Smooth muscle cell (in vitro differentiated cells): ENCODE results near the gene ACP7. TPM values are rescaled to one million over a fixed set of nuclear protein-coding genes. Genes with fewer than 3 reads are reported as not detected.

Source experiments
- DNase-seq: peaks from one replicate; lab custom pipeline; 2025; ENCODE audit not compliant: unreplicated experiment; lab: John Stamatoyannopoulos, UW
- H2AFZ ChIP-seq: fragments of 200-600 bp; sonication (generic); 2 replicates; pipeline ENCODE4 v1.6.0; 2016; ENCODE audit warnings: antibody characterized with exemption, low read depth, mild to moderate bottlenecking
- H3F3A ChIP-seq: fragments of 200-600 bp; sonication (generic); 2 replicates; pipeline ENCODE4 v1.6.0; 2017; ENCODE audit warnings: antibody characterized with exemption, low read depth
- H3K27ac ChIP-seq: fragments of 200-600 bp; sonication (generic); 2 replicates; pipeline ENCODE4 v1.5.1; 2016; ENCODE audit warnings: low read depth, mild to moderate bottlenecking
- H3K27me3 ChIP-seq: fragments of 200-600 bp; sonication (generic); 2 replicates; pipeline ENCODE4 v1.6.1; 2016; ENCODE audit warnings: low read depth, mild to moderate bottlenecking
- H3K36me3 ChIP-seq: fragments of 200-600 bp; sonication (generic); 2 replicates; pipeline ENCODE4 v1.5.1; 2016; ENCODE audit warnings: low read depth
- H3K4me1 ChIP-seq: fragments of 200-600 bp; sonication (generic); 2 replicates; pipeline ENCODE4 v1.5.1; 2016; ENCODE audit warnings: low read depth
- H3K4me2 ChIP-seq: fragments of 200-600 bp; sonication (generic); 2 replicates; pipeline ENCODE4 v1.6.0; 2016; ENCODE audit warnings: mild to moderate bottlenecking
- H3K4me3 ChIP-seq: fragments of 200-600 bp; sonication (generic); 2 replicates; pipeline ENCODE4 v1.5.1; 2016; ENCODE audit warnings: mild to moderate bottlenecking
- H3K79me2 ChIP-seq: fragments of 200-600 bp; sonication (generic); 2 replicates; pipeline ENCODE4 v1.6.0; 2016; ENCODE audit warnings: low read depth, mild to moderate bottlenecking
- H3K9ac ChIP-seq: fragments of 200-600 bp; sonication (generic); 2 replicates; pipeline ENCODE4 v1.6.0; 2016; ENCODE audit warnings: low read depth
- H3K9me3 ChIP-seq: fragments of 200-600 bp; sonication (generic); replicated peaks from 2 replicates; pipeline ENCODE4 v1.5.1; 2016; ENCODE audit warnings: low read depth
- H4K20me1 ChIP-seq: fragments of 200-600 bp; sonication (generic); 2 replicates; pipeline ENCODE4 v1.6.0; 2016; ENCODE audit warnings: low read depth
- CTCF ChIP-seq: fragments of 200-600 bp; sonication (generic); IDR thresholded peaks from 2 replicates; pipeline ENCODE4 v1.5.1; 2017; ENCODE audit warnings: borderline replicate concordance, mild to moderate bottlenecking, antibody characterized with exemption; ENCODE audit not compliant: insufficient read depth, poor library complexity, severe bottlenecking
- WGBS: methylation state at CpG from one replicate; pipeline ENCODE4 v1.1.7; 2016; ENCODE audit warnings: low lambda C conversion rate; 5-methylcytosine and 5-hydroxymethylcytosine counted together
- polyA plus RNA-seq: library from polyadenylated mRNA; unstranded; fragments of >200 nt; fragmentation: Nextera tagmentation; extraction: Ambion mirVana; gene quantifications from 2 replicates; pipeline ENCODE4 v1.2.1, GENCODE V29; 2016
- total RNA-seq: library from RNA; depleted of rRNA; stranded (reverse); fragments of >200 nt; gene quantifications from 2 replicates; pipeline ENCODE4 v1.2.3, GENCODE V29; 2014

Gene ACP7
- total and polyA plus RNA-seq, 2 experiments from 2014 or later: 2.2 TPM; not detected in 1

- Histone ChIP-seq H3K9ac (no peak overlapping the region), H3F3A (no peaks in the 10 kb centered on the region), H3K9me3 (no peaks in the 10 kb centered on the region), H3K4me2 (no peak overlapping the region), H3K4me1 (peaks cover 8% of the 10 kb centered on the region), H3K79me2 (peaks cover 77% of the 10 kb centered on the region), H2AFZ (no peak overlapping the region), H3K36me3 (no peaks in the 10 kb centered on the region), H4K20me1 (peaks cover 72% of the 10 kb centered on the region), H3K4me3 (no peak overlapping the region), H3K27ac (no peak overlapping the region), H3K27me3 (no peaks in the 10 kb centered on the region)
- no peak for DNase-seq
- 76% methylated on average over 6 of the region's 6 CpGs for WGBS
- no peak for TF ChIP-seq CTCF
These were observed 44.4 kb downstream of the ACP7 start for GRCh38 chr19:39128516-39129079.

DNA sequence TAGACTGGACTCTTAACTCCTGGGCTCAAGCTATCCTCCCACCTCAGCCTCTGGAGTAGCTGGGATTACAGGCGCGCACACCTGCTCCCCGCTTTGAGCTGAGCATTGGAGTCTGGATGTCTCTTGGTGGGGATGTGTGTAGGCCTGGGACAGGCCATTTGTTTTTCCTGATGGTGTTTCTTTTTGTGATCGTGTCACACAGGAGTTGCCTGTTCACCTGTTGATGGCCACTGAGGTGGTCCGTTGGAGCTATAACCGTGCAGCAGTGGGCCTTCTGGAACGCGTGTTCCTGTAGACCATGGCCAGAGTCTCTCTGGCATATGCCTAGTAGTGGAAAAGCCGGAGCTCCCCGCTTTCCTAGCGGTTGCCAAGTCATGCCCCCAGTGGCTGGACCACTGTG lies 44.9 kb downstream of the ACP7 start:
- Histone ChIP-seq H2AFZ (no peak overlapping the region), H3K4me2 (no peak overlapping the region), H4K20me1 (peaks cover 77% of the 10 kb centered on the region), H3K36me3 (no peaks in the 10 kb centered on the region), H3K79me2 (peaks cover 79% of the 10 kb centered on the region), H3K27me3 (no peaks in the 10 kb centered on the region), H3F3A (no peaks in the 10 kb centered on the region), H3K27ac (no peak overlapping the region), H3K9me3 (no peaks in the 10 kb centered on the region), H3K4me3 (no peak overlapping the region), H3K4me1 (peaks cover 8% of the 10 kb centered on the region), H3K9ac (no peak overlapping the region)
- TF ChIP-seq CTCF: no peak
- DNase-seq: no peak
- 97% methylated on average over 11 of the region's 11 CpGs for WGBS

- Histone ChIP-seq H3K27me3 (no peaks in the 10 kb centered on the region), H3K4me1 (peaks cover 8% of the 10 kb centered on the region), H3F3A (no peaks in the 10 kb centered on the region), H4K20me1 (peaks cover 91% of the 10 kb centered on the region), H3K9ac (no peak overlapping the region), H3K4me3 (no peak overlapping the region), H2AFZ (no peak overlapping the region), H3K4me2 (no peak overlapping the region), H3K9me3 (no peaks in the 10 kb centered on the region), H3K79me2 (peaks cover 87% of the 10 kb centered on the region), H3K36me3 (no peaks in the 10 kb centered on the region), H3K27ac (no peak overlapping the region)
- TF ChIP-seq CTCF: no peak
- 81% methylated on average over 20 of the region's 22 CpGs for WGBS
- no peak for DNase-seq
These were observed 46.4 kb downstream of the ACP7 start for GRCh38 chr19:39130337-39131254.
